Measurements from ENCODE around the gene LRFN2.

Gene LRFN2

GRCh38 chr6:40585651-40586269, 1.4 kb downstream of the LRFN2 start:
- FAIRE-seq, result no peak

- no peak for FAIRE-seq
Observed at GRCh38 chr6:40585223-40585622, 1.9 kb downstream of the LRFN2 start.

- FAIRE-seq, result no peak
Observed at GRCh38 chr6:40584741-40585140, 2.4 kb downstream of the LRFN2 start.

GRCh38 chr6:40583709-40584108, 3.5 kb downstream of the LRFN2 start:
- FAIRE-seq, result no peak

GRCh38 chr6:40582892-40583291, 4.3 kb downstream of the LRFN2 start:
- FAIRE-seq, result no peak

GRCh38 chr6:40579101-40579500, 8.1 kb downstream of the LRFN2 start:
- no peak for FAIRE-seq

GRCh38 chr6:40577672-40578071, 9.5 kb downstream of the LRFN2 start:
- no peak for FAIRE-seq

GRCh38 chr6:40573221-40573620, 13.9 kb downstream of the LRFN2 start:
- no peak for FAIRE-seq

- no peak for FAIRE-seq
Observed at GRCh38 chr6:40569162-40569910, 17.8 kb downstream of the LRFN2 start.

GRCh38 chr6:40568062-40568708, 19.0 kb downstream of the LRFN2 start:
- FAIRE-seq, result no peak

- no peak for FAIRE-seq
Observed at GRCh38 chr6:40563111-40563510, 24.1 kb downstream of the LRFN2 start.

- no peak for FAIRE-seq
Observed at GRCh38 chr6:40559056-40559455, 28.1 kb downstream of the LRFN2 start.

- no peak for FAIRE-seq
Observed at GRCh38 chr6:40558102-40558501, 29.1 kb downstream of the LRFN2 start.

- no peak for FAIRE-seq
Observed at GRCh38 chr6:40556881-40557280, 30.3 kb downstream of the LRFN2 start.

- no peak for FAIRE-seq
Observed at GRCh38 chr6:40556023-40556422, 31.1 kb downstream of the LRFN2 start.

- FAIRE-seq, result no peak
Observed at GRCh38 chr6:40555092-40555491, 32.1 kb downstream of the LRFN2 start.

GRCh38 chr6:40552941-40553340, 34.2 kb downstream of the LRFN2 start:
- no peak for FAIRE-seq

- FAIRE-seq, result no peak
Observed at GRCh38 chr6:40551966-40552505, 35.1 kb downstream of the LRFN2 start.

- FAIRE-seq, result no peak
Observed at GRCh38 chr6:40550202-40551101, 36.7 kb downstream of the LRFN2 start.

GRCh38 chr6:40545954-40546353, 41.2 kb downstream of the LRFN2 start:
- FAIRE-seq, result no peak

GRCh38 chr6:40543776-40544175, 43.4 kb downstream of the LRFN2 start:
- no peak for FAIRE-seq

GRCh38 chr6:40543146-40543545, 44.0 kb downstream of the LRFN2 start:
- FAIRE-seq, result no peak

All from G401.6 (cell line).